Fibroblast of lung (primary cell): Measurements from ENCODE around the gene CCDC85C.

Experiments used
- EZH2 ChIP-seq: IDR thresholded peaks from 2 replicates; pipeline ENCODE4 v1.5.1; 2012; ENCODE audit warnings: low read length, control low read depth, mild to moderate bottlenecking; ENCODE audit errors: missing control alignments
- TF ChIP-seq, protein P1 (sequence below), 2 donors: IDR thresholded peaks in 1 of 2; conservative IDR thresholded peaks in 1 of 2; 1 replicate in 1 of 2; 2 replicates in 1 of 2; pipeline ENCODE4 v1.5.1; 2011 to 2012; ENCODE audit warnings: low read length in 2 of 2, control low read depth in 1 of 2, inconsistent platforms in 1 of 2, low read depth in 1 of 2, mild to moderate bottlenecking in 1 of 2

DNA sequence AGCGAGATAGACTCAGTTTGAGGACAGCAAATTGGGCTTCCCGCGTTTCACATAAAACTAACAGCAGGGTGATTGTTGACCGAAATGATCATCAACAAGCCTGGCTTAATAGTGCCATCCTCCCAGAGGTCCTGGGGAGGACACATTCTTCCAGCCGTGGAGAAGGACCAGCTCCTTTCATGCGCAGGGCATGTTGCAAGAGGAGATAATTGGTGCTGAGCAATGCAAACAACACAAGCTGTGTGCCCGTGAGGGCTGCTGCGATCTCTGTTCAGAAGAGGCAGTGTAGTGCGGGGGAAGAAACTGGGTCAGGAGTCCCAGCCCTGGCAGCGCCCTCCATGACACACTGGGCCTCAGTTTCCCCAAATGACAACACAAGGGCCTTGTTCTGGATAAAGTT lies 54.3 kb downstream of the CCDC85C start:
- TF ChIP-seq, protein P1, sequence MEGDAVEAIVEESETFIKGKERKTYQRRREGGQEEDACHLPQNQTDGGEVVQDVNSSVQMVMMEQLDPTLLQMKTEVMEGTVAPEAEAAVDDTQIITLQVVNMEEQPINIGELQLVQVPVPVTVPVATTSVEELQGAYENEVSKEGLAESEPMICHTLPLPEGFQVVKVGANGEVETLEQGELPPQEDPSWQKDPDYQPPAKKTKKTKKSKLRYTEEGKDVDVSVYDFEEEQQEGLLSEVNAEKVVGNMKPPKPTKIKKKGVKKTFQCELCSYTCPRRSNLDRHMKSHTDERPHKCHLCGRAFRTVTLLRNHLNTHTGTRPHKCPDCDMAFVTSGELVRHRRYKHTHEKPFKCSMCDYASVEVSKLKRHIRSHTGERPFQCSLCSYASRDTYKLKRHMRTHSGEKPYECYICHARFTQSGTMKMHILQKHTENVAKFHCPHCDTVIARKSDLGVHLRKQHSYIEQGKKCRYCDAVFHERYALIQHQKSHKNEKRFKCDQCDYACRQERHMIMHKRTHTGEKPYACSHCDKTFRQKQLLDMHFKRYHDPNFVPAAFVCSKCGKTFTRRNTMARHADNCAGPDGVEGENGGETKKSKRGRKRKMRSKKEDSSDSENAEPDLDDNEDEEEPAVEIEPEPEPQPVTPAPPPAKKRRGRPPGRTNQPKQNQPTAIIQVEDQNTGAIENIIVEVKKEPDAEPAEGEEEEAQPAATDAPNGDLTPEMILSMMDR (conservative IDR thresholded peaks at IDR 0.05 in 1 of 2, IDR thresholded peaks at IDR 0.05 in 1 of 2; ENCODE audit: low read depth in 1 of 2, low read length in 2 of 2), result no peak
- TF ChIP-seq EZH2, result no peak
